ENCODE data around the gene ADAM15. TPM values are rescaled to one million over a fixed set of nuclear protein-coding genes. Genes with fewer than 3 reads are reported as not detected.

The ADAM15 gene
- total RNA-seq, 1 donor from 2014 or later: 163 TPM

- no peaks in the 10 kb centered on the region for H3K9me3 ChIP-seq
- intact Hi-C loops (cut with DNase I): no loop called here
- TF ChIP-seq, protein P1, sequence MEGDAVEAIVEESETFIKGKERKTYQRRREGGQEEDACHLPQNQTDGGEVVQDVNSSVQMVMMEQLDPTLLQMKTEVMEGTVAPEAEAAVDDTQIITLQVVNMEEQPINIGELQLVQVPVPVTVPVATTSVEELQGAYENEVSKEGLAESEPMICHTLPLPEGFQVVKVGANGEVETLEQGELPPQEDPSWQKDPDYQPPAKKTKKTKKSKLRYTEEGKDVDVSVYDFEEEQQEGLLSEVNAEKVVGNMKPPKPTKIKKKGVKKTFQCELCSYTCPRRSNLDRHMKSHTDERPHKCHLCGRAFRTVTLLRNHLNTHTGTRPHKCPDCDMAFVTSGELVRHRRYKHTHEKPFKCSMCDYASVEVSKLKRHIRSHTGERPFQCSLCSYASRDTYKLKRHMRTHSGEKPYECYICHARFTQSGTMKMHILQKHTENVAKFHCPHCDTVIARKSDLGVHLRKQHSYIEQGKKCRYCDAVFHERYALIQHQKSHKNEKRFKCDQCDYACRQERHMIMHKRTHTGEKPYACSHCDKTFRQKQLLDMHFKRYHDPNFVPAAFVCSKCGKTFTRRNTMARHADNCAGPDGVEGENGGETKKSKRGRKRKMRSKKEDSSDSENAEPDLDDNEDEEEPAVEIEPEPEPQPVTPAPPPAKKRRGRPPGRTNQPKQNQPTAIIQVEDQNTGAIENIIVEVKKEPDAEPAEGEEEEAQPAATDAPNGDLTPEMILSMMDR (IDR thresholded peaks at IDR 0.05): no peak
- ATAC-seq: no peak
- H3K27ac ChIP-seq: peak overlapping the region; percentile 89
- H3K4me3 ChIP-seq: peak overlapping the region; percentile 86
- no peaks in the 10 kb centered on the region for H3K27me3 ChIP-seq
- peaks cover 13% of the 10 kb centered on the region for H3K36me3 ChIP-seq
- no peak for DNase-seq
- peaks cover 25% of the 10 kb centered on the region for H3K4me1 ChIP-seq
These were observed 1.2 kb upstream of the ADAM15 start for GRCh38 chr1:155049651-155050559.

DNA sequence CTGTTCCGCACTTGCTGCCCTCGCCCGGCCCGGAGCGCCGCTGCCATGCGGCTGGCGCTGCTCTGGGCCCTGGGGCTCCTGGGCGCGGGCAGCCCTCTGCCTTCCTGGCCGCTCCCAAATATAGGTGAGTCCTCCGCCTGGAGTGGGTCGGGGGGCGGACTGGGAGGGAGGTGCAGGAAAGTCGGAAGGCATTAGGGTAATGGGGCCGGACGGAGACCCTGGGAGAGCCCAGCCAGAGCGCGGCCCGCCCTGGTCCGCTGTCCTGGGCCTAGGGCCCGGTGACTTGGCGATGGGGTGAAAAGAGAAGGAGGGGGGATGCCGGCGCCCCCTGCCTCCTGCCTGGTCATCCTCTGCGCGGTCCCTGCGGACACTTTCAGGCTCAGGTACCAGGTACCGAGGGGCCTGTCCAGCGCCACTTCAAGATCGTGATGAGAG is 243 bp downstream of the ADAM15 start:
- Histone ChIP-seq H3K27ac (peak overlapping the region; percentile 89), H3K36me3 (peaks cover 23% of the 10 kb centered on the region), H3K27me3 (no peaks in the 10 kb centered on the region), H3K4me3 (peak overlapping the region; percentile 86), H3K9me3 (no peaks in the 10 kb centered on the region), H3K4me1 (peaks cover 25% of the 10 kb centered on the region)
- ATAC-seq (peak; percentile 4), DNase-seq (no peak)
- TF ChIP-seq, protein P1 (IDR thresholded peaks at IDR 0.05): no peak
- intact Hi-C loops (cut with DNase I): no loop called here

GRCh38 chr1:155051777-155052398 is 772 bp downstream of the ADAM15 start:
- H3K9me3 ChIP-seq: no peaks in the 10 kb centered on the region
- peak overlapping the region; percentile 86 for H3K4me3 ChIP-seq
- H3K27ac ChIP-seq: peak overlapping the region; percentile 89
- ATAC-seq: peak; percentile 56
- intact Hi-C loops (cut with DNase I): no loop called here
- no peaks in the 10 kb centered on the region for H3K27me3 ChIP-seq
- DNase-seq: peak; percentile 83
- peaks cover 25% of the 10 kb centered on the region for H3K4me1 ChIP-seq
- TF ChIP-seq, protein P1 (IDR thresholded peaks at IDR 0.05): no peak
- peaks cover 27% of the 10 kb centered on the region for H3K36me3 ChIP-seq

DNA sequence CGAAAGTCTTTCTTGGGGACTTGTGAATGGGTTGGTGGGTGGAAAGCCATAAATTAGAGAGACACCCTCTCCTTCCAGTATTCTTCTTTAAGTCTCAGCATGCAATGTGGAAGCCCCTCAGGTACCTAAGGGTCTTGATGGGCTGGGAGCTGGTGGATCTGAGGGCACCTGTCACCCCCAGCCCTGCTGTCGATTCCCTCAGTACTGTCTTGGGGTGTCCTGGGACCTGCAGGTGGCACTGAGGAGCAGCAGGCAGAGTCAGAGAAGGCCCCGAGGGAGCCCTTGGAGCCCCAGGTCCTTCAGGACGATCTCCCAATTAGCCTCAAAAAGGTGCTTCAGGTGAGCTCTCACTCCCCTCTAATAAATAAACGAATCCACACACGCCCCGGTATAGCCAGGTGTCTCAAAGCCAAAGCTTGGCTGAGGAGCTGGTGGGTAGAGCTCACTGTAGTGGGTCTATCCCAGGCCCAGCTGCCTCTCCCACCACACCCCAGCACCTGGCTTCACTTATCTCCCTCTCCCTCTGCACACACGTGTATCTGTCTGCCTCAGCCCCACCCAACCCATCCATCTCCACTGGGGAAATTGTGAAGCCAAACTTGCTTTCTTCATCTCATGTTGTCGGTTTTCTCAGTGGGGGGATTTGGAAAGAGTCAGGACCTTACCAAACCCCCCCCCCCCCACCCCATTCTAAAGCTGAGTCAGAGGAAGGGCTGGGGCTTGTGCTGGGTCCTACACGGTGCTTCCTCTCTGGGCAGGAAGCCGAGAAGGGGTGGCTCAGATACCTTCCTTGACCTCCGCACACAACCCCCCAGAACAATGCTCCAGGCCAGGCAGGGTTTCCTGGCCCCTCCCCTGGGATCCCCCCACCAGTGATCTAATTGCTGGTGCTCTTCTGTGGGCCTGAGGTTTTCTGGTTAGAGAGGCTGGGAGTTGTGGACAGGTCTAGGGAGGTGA is 1.6 kb downstream of the ADAM15 start:
- TF ChIP-seq, protein P1 (IDR thresholded peaks at IDR 0.05): peak; percentile 30
- Histone ChIP-seq H3K4me1 (peaks cover 25% of the 10 kb centered on the region), H3K9me3 (no peaks in the 10 kb centered on the region), H3K36me3 (peaks cover 35% of the 10 kb centered on the region), H3K27ac (peak overlapping the region; percentile 79), H3K27me3 (no peaks in the 10 kb centered on the region), H3K4me3 (peak overlapping the region; percentile 86)
- intact Hi-C loops (cut with DNase I): no loop called here
- ATAC-seq: no peak
- no peak for DNase-seq

DNA sequence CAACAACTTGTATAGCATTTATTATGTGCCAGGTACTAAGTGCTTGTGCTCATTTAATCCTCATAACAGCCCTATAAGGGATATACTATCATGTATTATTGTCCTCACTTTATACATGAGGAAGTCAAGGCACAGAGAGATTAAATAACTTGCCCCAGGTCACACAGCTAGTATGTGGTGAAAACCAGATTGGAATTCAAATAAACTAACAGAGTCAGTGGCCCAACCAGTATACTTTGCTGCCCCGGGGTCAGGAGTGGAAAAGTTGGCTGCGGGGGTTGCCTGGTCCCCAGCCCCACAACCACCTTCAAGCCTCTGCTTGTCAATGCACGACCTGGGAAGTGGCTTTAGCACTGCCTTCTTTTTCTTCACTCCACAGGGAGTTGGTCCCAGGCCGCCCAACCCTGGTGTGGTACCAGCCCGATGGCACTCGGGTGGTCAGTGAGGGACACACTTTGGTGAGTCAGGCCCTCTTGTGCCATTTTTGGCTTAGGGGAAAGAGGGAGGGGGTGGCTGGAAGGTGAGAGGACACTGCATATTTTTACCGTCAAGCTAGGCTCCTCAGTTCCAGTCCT is 2.5 kb downstream of the ADAM15 start:
- peak overlapping the region; percentile 86 for H3K4me3 ChIP-seq
- TF ChIP-seq, protein P1 (IDR thresholded peaks at IDR 0.05): no peak
- DNase-seq (no peak), ATAC-seq (no peak)
- no peaks in the 10 kb centered on the region for H3K27me3 ChIP-seq
- intact Hi-C loops (cut with DNase I): no loop called here
- H3K27ac ChIP-seq: no peak overlapping the region
- H3K9me3 ChIP-seq: no peaks in the 10 kb centered on the region
- H3K4me1 ChIP-seq: peaks cover 25% of the 10 kb centered on the region
- peaks cover 44% of the 10 kb centered on the region for H3K36me3 ChIP-seq

Data from upper lobe of right lung (tissue), 1 donor.